OCI-LY1 (cell line): Measurements from ENCODE around the gene GRK1.

ENCODE experiments used
- H2AFZ ChIP-seq: fragments of 200-600 bp; sonication (generic), shearing (Covaris generic); 2 replicates; pipeline ENCODE4 v1.6.0; 2014; ENCODE audit warnings: antibody characterized with exemption, mild to moderate bottlenecking, low read length
- H3F3A ChIP-seq: fragments of 200-600 bp; sonication (generic), shearing (Covaris generic); 2 replicates; pipeline ENCODE4 v1.6.0; 2014; ENCODE audit warnings: mild to moderate bottlenecking, antibody characterized with exemption, low read length, moderate library complexity; ENCODE audit not compliant: insufficient read depth
- H3K27ac ChIP-seq: fragments of 200-600 bp; sonication (generic); 2 replicates; pipeline ENCODE4 v1.5.1; 2014; ENCODE audit warnings: low read length, mixed run types, mild to moderate bottlenecking, low read depth; ENCODE audit not compliant: poor library complexity, severe bottlenecking
- H3K27me3 ChIP-seq: fragments of 200-600 bp; sonication (generic); 2 replicates; pipeline ENCODE4 v1.6.0; 2014; ENCODE audit warnings: antibody characterized with exemption, mild to moderate bottlenecking, low read length, moderate library complexity; ENCODE audit not compliant: insufficient read depth
- H3K36me3 ChIP-seq: fragments of 200-600 bp; sonication (generic); 2 replicates; pipeline ENCODE4 v1.6.1; 2014; ENCODE audit warnings: mild to moderate bottlenecking, antibody characterized with exemption, low read length, moderate library complexity, mixed read lengths; ENCODE audit not compliant: insufficient read depth
- H3K4me1 ChIP-seq: fragments of 200-600 bp; sonication (generic); 2 replicates; pipeline ENCODE4 v1.5.1; 2014; ENCODE audit warnings: mild to moderate bottlenecking, low read length, moderate library complexity; ENCODE audit not compliant: insufficient read depth, severe bottlenecking
- H3K4me2 ChIP-seq: fragments of 200-600 bp; sonication (generic), shearing (Covaris generic); 2 replicates; pipeline ENCODE4 v1.6.1; 2014; ENCODE audit warnings: low read length
- H3K4me3 ChIP-seq: fragments of 200-600 bp; sonication (generic); 2 replicates; pipeline ENCODE4 v1.5.1; 2014; ENCODE audit warnings: low read length, low read depth, mild to moderate bottlenecking, mixed read lengths; ENCODE audit not compliant: poor library complexity, severe bottlenecking
- H3K79me2 ChIP-seq: fragments of 200-600 bp; shearing (Covaris generic); 2 replicates; pipeline ENCODE4 v1.6.1; 2016; ENCODE audit warnings: mixed run types, low read length, mixed read lengths; ENCODE audit not compliant: insufficient read depth
- H3K9ac ChIP-seq: fragments of 200-600 bp; sonication (generic), shearing (Covaris generic); 2 replicates; pipeline ENCODE4 v1.6.1; 2014; ENCODE audit warnings: mild to moderate bottlenecking, low read length, mixed read lengths
- H3K9me2 ChIP-seq: fragments of 200-600 bp; sonication (generic), shearing (Covaris generic); 2 replicates; pipeline ENCODE4 v1.6.1; 2014; ENCODE audit warnings: low read depth, mild to moderate bottlenecking, low read length, mixed read lengths
- H3K9me3 ChIP-seq: fragments of 200-600 bp; shearing (Covaris generic); 2 replicates; pipeline ENCODE4 v1.6.1; 2014; ENCODE audit warnings: low read length, mixed read lengths
- H4K20me1 ChIP-seq: fragments of 200-600 bp; sonication (generic), shearing (Covaris generic); 2 replicates; pipeline ENCODE4 v1.6.0; 2016; ENCODE audit warnings: mild to moderate bottlenecking, low read length; ENCODE audit not compliant: insufficient read depth
- EZH2 ChIP-seq: fragments of 200-600 bp; sonication (generic), shearing (Covaris generic); IDR thresholded peaks from 2 replicates; pipeline ENCODE4 v1.8.0; 2017; ENCODE audit warnings: borderline replicate concordance, mixed run types, mild to moderate bottlenecking, antibody characterized with exemption, low read length, moderate library complexity, mixed read lengths
- TF ChIP-seq, protein P1 (sequence below): fragments of 200-600 bp; sonication (generic), shearing (Covaris generic); IDR thresholded peaks from 2 replicates; pipeline ENCODE4 v1.5.1; 2017; ENCODE audit warnings: mild to moderate bottlenecking, antibody characterized with exemption, low read length, moderate library complexity, mixed read lengths

GRK1 gene

GRCh38 chr13:113756441-113757097 lies 89.5 kb downstream of the GRK1 start:
- H3K9me3 ChIP-seq: no peaks in the 10 kb centered on the region
- 0 out of 2 replicates have a peak, but pooled peaks cover 3% of the 10 kb centered on the region for H3F3A ChIP-seq
- H4K20me1 ChIP-seq: no peaks in the 10 kb centered on the region
- H3K27me3 ChIP-seq: peaks cover 14% of the 10 kb centered on the region
- H3K9me2 ChIP-seq: no peaks in the 10 kb centered on the region
- no peaks in the 10 kb centered on the region for H3K36me3 ChIP-seq
- no peak overlapping the region for H3K9ac ChIP-seq
- H3K4me2 ChIP-seq: no peak overlapping the region
- H3K4me1 ChIP-seq: peaks cover 10% of the 10 kb centered on the region
- no peak overlapping the region for H3K27ac ChIP-seq
- no peaks in the 10 kb centered on the region for H3K79me2 ChIP-seq
- TF ChIP-seq EZH2: no peak
- TF ChIP-seq, protein P1, sequence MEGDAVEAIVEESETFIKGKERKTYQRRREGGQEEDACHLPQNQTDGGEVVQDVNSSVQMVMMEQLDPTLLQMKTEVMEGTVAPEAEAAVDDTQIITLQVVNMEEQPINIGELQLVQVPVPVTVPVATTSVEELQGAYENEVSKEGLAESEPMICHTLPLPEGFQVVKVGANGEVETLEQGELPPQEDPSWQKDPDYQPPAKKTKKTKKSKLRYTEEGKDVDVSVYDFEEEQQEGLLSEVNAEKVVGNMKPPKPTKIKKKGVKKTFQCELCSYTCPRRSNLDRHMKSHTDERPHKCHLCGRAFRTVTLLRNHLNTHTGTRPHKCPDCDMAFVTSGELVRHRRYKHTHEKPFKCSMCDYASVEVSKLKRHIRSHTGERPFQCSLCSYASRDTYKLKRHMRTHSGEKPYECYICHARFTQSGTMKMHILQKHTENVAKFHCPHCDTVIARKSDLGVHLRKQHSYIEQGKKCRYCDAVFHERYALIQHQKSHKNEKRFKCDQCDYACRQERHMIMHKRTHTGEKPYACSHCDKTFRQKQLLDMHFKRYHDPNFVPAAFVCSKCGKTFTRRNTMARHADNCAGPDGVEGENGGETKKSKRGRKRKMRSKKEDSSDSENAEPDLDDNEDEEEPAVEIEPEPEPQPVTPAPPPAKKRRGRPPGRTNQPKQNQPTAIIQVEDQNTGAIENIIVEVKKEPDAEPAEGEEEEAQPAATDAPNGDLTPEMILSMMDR: no peak
- H3K4me3 ChIP-seq: no peak overlapping the region
- no peak overlapping the region for H2AFZ ChIP-seq

DNA sequence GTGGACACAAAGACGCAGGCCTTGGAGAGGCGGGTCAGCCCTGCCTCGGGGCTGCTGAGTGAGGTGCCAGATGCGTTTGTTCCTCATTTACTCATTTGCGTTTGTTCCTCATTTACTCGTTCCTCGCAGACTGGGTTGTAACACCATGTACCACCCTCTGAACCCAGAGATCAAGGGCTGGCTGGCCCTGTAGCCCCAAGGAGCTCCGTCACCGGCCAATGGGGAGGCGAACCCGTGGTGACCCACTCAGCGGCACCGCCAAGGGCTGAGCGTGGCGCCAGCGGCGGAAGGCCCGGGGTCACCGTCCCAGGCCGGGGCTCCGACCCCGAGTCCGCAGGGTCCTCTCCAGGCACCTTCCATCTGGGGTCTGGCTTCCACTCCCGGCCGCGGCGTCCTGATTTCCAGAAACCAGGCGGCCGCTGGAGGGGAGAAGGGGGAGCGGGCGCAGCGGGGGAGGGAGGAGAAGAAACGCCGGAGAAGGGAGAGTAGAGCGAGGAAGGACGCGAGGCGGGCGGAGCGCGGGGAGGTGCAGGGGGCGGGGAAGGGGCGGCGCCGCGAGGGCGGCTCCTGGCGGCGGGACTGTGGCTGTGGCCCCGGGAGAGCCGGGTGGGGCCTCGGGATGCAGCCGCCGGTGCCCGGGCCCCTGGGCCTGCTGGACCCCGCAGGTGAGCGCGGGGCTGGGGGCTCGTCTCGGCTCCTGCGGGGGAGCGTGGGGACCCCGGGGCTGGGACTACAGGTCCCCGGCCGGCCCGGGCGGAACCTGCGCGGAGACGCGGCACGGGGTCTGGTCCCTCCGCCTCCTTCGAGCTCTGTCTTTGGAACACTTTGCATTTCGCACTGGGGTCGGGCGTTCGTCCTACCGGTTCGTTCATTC lies 91.9 kb downstream of the GRK1 start, which contains the start of gene TMEM255B:
TSS of gene TMEM255B (plus strand) at position 576 of the 874 bp plus-strand sequence. CDS start at position 620, 44 bp downstream.
- Histone ChIP-seq H3F3A (0 out of 2 replicates have a peak, but pooled peaks cover 3% of the 10 kb centered on the region), H3K27ac (no peak within 1 kb of the TSS), H3K36me3 (no peaks in the 10 kb centered on the region), H4K20me1 (no peaks in the 10 kb centered on the region), H3K27me3 (peaks cover 18% of the 10 kb centered on the region), H3K4me3 (peak within 1 kb of the TSS; percentile 69), H2AFZ (peak within 1 kb of the TSS; percentile 54), H3K4me1 (peaks cover 10% of the 10 kb centered on the region), H3K9ac (peak within 1 kb of the TSS; percentile 70), H3K9me2 (no peaks in the 10 kb centered on the region), H3K79me2 (no peaks in the 10 kb centered on the region), H3K4me2 (peak within 1 kb of the TSS; percentile 90), H3K9me3 (no peaks in the 10 kb centered on the region)
- TF ChIP-seq EZH2: no peak
- TF ChIP-seq, protein P1: peak; percentile 26

DNA sequence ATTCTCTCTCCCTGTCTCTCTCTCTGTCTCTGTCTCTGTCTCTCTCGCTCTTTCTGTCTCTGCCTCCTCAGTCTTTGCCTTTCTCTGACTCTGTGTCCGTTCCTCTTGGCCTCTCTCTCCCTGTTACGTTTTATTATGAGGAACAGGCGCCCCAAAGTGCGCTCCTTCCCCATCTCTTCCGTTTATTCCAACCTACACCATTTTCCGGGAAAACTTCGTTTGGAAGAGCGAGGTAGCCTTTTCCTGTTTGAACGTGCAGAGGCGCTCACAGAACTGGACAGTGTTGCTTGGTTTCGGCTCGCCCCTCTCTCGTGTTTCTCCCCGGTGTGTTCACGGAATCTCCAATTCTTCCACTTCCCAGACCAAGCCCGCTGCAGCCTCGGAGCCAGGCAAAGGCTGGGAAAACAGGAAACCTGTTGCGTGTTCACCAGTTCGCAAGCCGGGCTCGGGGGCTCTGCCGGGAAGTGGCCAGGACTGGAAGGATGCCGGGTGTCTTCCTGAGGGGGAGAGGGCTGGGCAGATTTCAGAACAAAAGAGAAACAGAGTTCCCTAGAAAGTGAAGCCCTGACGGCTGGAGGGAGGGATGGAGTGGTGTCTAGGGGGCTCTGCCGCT lies 92.6 kb downstream of the GRK1 start:
- Histone ChIP-seq H3K4me3 (peak overlapping the region; percentile 69), H3K27me3 (peaks cover 18% of the 10 kb centered on the region), H3K9ac (peak overlapping the region; percentile 70)

More for the DNA sequence above, 92.6 kb downstream of the GRK1 start:
- H3K4me1 ChIP-seq: peaks cover 10% of the 10 kb centered on the region
- 0 out of 2 replicates have a peak, but pooled peaks cover 3% of the 10 kb centered on the region for H3F3A ChIP-seq
- H3K9me2 ChIP-seq: no peaks in the 10 kb centered on the region
- 0 out of 2 replicates have a peak overlapping the region, but pooled peaks have one; percentile 12 for H2AFZ ChIP-seq
- no peak overlapping the region for H3K27ac ChIP-seq
- no peaks in the 10 kb centered on the region for H3K9me3 ChIP-seq
- no peaks in the 10 kb centered on the region for H3K36me3 ChIP-seq
- H3K79me2 ChIP-seq: no peaks in the 10 kb centered on the region
- TF ChIP-seq EZH2: no peak
- TF ChIP-seq, protein P1: no peak
- H3K4me2 ChIP-seq: peak overlapping the region; percentile 90
- H4K20me1 ChIP-seq: no peaks in the 10 kb centered on the region
